ENCODE measurements around the gene MARS1.
"Not testable (repeated sequence)": the region's sequence is repeated elsewhere in the genome, so short reads cannot be mapped to it uniquely, and the experiment has no call there.

MARS1 gene

DNA sequence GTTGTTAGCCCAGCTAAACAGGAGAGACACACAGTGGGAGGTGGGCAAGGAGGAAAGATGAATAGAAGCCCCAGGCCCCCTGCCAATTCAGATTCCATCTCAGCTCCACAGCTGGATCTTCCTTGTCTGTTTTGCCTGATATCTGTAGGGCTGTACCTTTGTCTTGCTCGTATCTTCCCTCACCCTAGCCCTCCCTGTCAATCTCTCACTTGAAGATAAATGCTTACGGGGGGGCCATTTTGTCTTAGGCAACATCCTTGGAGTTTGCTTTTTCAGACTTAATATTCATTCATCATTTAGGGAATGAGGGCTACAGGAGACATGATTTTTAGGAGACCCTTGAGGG lies 64.4 kb downstream of the MARS1 start:
- DNase-seq: no peak

DNA sequence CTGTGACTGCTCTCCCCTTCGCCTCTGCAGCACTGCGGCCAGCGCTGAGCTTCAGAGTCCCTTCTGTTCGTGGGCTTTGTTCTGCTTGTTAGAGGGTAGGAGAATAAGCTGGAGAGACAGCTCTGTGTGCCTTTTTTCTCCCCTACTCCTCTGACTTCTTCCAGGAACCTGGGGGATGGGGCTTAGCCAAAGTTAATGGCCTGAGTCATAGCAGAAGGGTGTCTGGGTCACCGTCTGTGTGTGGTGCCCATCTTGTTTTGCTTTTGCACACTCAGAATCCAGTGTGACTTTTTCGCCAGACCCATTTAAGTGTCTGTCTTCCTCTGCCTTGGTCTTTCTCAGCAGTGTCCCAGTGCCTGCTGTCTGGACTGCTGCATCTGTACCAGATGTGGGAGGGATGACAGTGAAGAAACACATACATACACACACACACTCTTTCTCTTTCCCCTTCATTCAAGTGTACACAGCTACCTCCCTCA lies 65.0 kb downstream of the MARS1 start:
- no peak for DNase-seq

DNA sequence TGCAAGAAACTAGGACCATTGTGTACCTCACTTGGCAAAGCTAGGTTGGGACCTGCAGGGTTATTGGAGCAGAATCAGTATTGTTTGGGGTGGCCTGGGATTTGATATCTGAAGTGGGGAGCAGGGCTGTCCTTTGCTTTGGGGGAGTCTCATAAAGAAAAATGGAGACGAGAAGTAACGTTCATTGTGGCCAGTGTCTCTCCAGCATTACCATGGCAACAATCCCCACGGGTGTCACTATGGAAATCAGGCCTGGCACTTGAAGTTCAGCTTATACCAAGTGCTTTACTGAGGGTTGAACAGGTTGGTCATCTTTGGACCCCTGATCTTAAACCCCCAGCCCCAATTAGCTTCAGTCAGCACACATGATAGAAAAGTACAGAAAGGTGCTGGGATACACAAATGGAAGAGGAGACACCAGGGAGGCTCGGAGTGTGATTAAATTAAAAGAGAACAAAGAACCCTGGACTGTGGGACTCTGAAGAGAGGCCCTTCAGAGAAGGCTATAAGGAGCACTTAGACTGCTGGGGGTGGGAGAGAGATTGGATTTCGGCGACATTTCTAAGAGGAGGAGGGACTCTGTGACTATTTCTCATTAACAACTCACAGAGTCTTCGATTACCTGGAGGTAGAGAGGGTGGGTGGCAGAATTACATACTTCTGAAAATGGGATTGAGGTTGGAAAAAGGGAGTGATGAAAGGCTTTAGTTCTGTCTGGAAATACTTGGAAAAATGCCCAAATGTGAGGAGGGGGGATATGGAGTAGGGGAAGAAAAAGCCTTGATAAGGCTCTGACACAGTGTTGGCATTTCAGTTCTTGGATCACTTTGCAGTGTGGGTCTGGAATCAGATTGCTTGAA lies 65.7 kb downstream of the MARS1 start:
- DNase-seq: peak; percentile 18

DNA sequence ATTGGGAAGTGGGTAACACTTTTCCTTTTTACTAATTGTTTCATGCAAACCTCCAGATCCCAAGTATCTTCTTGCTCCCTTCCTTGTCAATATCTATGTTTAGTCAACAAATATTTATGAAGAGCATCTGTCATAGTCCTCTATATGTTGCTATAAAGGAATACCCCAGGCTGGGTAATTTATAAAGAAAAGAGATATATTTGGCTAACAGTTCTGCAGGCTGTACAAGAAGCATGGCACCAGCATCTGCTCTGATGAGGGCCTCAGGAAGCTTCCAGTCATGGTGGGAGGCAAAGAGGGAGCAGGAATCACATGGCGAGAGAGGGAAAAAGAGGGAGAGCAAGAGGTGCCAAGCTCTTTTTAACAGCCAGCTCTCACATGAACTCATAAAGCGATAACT lies 66.6 kb downstream of the MARS1 start:
- DNase-seq: no peak

DNA sequence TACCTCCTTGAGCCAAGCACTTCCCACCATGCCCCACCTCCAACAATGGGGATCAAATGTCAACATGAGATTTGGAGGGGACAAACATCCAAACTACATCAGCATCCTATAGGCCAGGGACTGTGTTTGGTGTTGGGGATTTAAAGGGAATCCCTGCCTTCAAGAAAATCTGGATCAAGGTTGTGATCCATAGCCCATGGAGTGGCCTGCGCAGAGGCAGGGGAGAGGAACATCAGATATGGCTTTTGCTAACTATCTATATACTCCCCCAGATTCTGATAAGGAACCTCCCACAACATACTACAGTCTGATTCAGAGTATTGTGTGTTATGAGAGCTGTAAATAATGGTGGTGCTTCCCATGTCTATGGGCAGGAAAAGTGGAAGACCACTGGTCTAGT lies 67.0 kb downstream of the MARS1 start:
- no peak for DNase-seq

DNA sequence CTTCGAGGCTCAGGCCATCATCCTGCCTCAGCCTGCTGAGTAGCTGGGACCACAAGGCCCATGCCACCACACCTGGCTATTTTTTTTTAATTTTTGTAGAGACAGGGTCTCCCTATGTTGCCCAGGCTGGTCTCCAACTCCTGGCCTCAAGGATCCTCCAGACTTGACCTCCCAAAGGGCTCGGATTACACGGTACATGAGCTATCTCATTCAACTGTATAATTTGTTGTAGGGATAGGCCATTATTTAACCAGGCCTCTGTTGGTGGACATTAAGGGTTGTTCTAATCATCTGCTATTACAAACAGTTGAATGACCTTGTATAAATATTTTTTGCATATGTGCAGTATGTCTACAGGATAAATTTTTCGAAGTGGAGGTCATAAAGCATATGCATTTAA lies 71.0 kb downstream of the MARS1 start:
- DNase-seq: no peak

DNA sequence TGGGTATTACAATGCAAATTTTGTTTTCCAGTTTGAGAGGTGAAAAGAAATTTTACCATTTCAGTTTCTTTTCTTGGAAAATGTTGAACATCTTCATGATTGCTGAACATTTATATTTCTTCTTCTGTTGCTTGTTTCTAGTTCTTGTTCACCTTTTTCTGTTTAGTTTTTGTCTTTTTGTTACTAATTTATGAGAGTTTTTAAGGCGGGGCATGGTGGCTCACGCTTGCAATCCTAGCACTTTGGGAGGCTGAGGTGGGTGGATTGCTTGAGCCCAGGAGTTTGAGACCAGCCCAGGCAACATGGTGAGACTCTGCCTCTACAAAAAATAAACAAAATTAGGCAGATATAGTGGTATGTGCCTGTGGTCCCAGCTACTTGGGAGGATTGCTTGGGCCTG lies 72.6 kb downstream of the MARS1 start:
- DNase-seq: no peak

GRCh38 chr12:57561117-57561516 lies 73.2 kb downstream of the MARS1 start:
- not testable (repeated sequence) for DNase-seq

DNA sequence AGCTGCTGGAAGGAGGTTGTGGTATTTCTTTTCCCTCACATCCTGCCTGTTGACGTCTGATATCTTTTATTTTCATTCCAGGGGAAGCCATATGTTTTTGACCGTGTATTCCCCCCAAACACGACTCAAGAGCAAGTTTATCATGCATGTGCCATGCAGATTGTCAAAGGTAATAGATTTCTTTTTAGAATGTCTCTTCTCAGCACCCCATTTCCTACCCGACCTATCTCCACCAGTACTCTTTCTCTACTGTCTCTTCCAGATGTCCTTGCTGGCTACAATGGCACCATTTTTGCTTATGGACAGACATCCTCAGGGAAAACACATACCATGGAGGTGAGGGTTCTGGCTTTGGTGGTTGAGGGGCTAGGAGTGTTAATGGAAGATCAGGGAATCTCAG lies 75.5 kb downstream of the MARS1 start:
- no peak for DNase-seq

GRCh38 chr12:57564178-57564740 lies 76.4 kb downstream of the MARS1 start:
- no peak for DNase-seq

All from NCI-H69 (cell line).